HG02623 (cell line): ENCODE measurements around the gene P2RX5.
"Not testable (repeated sequence)": the region's sequence is repeated elsewhere in the genome, so short reads cannot be mapped to it uniquely, and the experiment has no call there.

ENCODE experiments used
- ATAC-seq: cut with Tn5 transposase; IDR thresholded peaks from one replicate; pipeline ENCODE4 v1.9.1; 2021; ENCODE audit warnings: moderate library complexity; ENCODE audit not compliant: unreplicated experiment

P2RX5 gene

GRCh38 chr17:3695723-3696411 lies at the start of gene P2RX5:
Gene P2RX5 (minus strand): TSS chr17:3696155. CDS start chr17:3696005, 150 bp downstream.
- ATAC-seq: no peak

GRCh38 chr17:3745071-3745470 lies 49.1 kb upstream of the P2RX5 start:
- ATAC-seq: no peak

GRCh38 chr17:3744014-3744413 lies 48.1 kb upstream of the P2RX5 start:
- ATAC-seq: no peak

GRCh38 chr17:3740611-3741073 lies 44.7 kb upstream of the P2RX5 start:
- no peak for ATAC-seq

- no peak for ATAC-seq
Measured at GRCh38 chr17:3739422-3740124, 43.6 kb upstream of the P2RX5 start.

GRCh38 chr17:3738562-3739295 lies 42.8 kb upstream of the P2RX5 start:
- no peak for ATAC-seq

- ATAC-seq: no peak
Measured at GRCh38 chr17:3735515-3735914, 39.6 kb upstream of the P2RX5 start.

GRCh38 chr17:3734911-3735276 lies 38.9 kb upstream of the P2RX5 start:
- ATAC-seq: not testable (repeated sequence)

- no peak for ATAC-seq
Measured at GRCh38 chr17:3732210-3732621, 36.3 kb upstream of the P2RX5 start.

- no peak for ATAC-seq
Measured at GRCh38 chr17:3730881-3731429, 35.0 kb upstream of the P2RX5 start.

GRCh38 chr17:3729881-3730280 lies 33.9 kb upstream of the P2RX5 start:
- no peak for ATAC-seq

GRCh38 chr17:3728099-3728498 lies 32.1 kb upstream of the P2RX5 start:
- not testable (repeated sequence) for ATAC-seq

GRCh38 chr17:3727041-3727440 lies 31.1 kb upstream of the P2RX5 start:
- ATAC-seq: no peak

GRCh38 chr17:3724378-3725077 lies 28.6 kb upstream of the P2RX5 start:
- ATAC-seq: no peak

GRCh38 chr17:3723556-3724377 lies 27.8 kb upstream of the P2RX5 start, which contains the start of gene HASPIN:
Gene HASPIN (plus strand): TSS chr17:3723903. CDS start chr17:3723936, 33 bp downstream.
- peak; percentile 74 for ATAC-seq

GRCh38 chr17:3723188-3723555 lies 27.2 kb upstream of the P2RX5 start:
- ATAC-seq: no peak

- no peak for ATAC-seq
Measured at GRCh38 chr17:3722716-3723115, 26.8 kb upstream of the P2RX5 start.

- no peak for ATAC-seq
Measured at GRCh38 chr17:3719265-3719664, 23.3 kb upstream of the P2RX5 start.

GRCh38 chr17:3718201-3718600 lies 22.2 kb upstream of the P2RX5 start:
- ATAC-seq: no peak

GRCh38 chr17:3715296-3715695 lies 19.3 kb upstream of the P2RX5 start:
- ATAC-seq: no peak
